HL-60 (cell line): ENCODE results near the gene HOXA7.

ENCODE experiments used
- DNase-seq, 2 experiments: peaks; one replicate each; pipeline ENCODE4 v3.0.0-alpha.2; 2010 to 2020; ENCODE audit warnings: low read depth in 1 of 2, low spot score in 1 of 2
- H3K27ac ChIP-seq: fragments of 250-450 bp; sonication (Bioruptor Pico); replicated peaks from 2 replicates; pipeline ENCODE4 v1.5.1; 2020; ENCODE audit warnings: mild to moderate bottlenecking, moderate library complexity
- H3K27me3 ChIP-seq: fragments of 250-450 bp; sonication (Bioruptor Pico); 2 replicates; pipeline ENCODE4 v1.5.1; 2021; ENCODE audit warnings: mild to moderate bottlenecking, moderate library complexity; ENCODE audit not compliant: insufficient read depth, poor library complexity, severe bottlenecking
- H3K4me3 ChIP-seq: replicated peaks from 2 replicates; pipeline ENCODE4 v1.5.1; 2011; ENCODE audit warnings: mild to moderate bottlenecking, control low read depth, low read length; ENCODE audit not compliant: insufficient read depth
- GABPA ChIP-seq: IDR thresholded peaks from 2 replicates; pipeline ENCODE4 v1.6.1; 2012; ENCODE audit warnings: low read depth
- POLR2AphosphoS5 ChIP-seq: IDR thresholded peaks from 2 replicates; pipeline ENCODE4 v1.6.1; 2012; ENCODE audit warnings: low read depth
- SPI1 ChIP-seq: IDR thresholded peaks from 2 replicates; pipeline ENCODE4 v1.6.1; 2012; ENCODE audit warnings: low read depth, mild to moderate bottlenecking, borderline replicate concordance
- TF ChIP-seq, protein P1 (sequence below): IDR thresholded peaks from one replicate; pipeline ENCODE4 v1.5.1; 2011; ENCODE audit warnings: low read length, control low read depth, inconsistent platforms; ENCODE audit not compliant: insufficient read depth
- TF ChIP-seq, protein P2 (sequence below): IDR thresholded peaks from 2 replicates; pipeline ENCODE4 v1.6.1; 2012; ENCODE audit warnings: low read depth; ENCODE audit not compliant: insufficient replicate concordance

Gene HOXA7

DNA sequence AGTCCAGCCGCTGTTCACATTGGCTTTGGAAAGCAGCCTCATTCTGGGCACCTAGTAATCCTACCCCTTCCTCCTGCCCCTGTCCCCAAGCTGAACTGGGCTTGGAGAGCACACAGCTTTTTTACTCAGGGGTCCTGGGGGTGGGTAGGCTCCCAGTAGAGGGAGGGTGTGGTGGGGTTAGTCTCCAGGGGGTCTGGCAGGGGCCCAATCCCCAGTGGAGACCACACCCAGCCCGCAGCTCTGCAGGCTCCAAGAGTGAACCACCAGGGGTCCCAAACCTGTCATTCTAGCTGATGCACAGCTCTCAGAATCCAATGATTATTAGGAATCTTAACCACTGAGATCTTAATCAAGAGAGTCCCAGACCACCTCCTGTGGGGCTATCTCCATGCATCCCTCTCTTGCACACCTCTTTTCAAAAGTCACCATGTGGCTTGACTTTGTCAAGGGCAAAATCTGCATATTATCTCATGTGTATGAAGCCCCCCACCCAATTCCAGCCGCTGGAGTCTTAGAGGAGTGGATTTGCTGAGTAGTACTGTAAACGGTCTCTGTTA lies 25.9 kb upstream of the HOXA7 start:
- DNase-seq: no peak
- Histone ChIP-seq H3K27me3 (peaks cover 55% of the 10 kb centered on the region), H3K4me3 (no peak overlapping the region), H3K27ac (no peak overlapping the region)
- TF ChIP-seq, protein P1, sequence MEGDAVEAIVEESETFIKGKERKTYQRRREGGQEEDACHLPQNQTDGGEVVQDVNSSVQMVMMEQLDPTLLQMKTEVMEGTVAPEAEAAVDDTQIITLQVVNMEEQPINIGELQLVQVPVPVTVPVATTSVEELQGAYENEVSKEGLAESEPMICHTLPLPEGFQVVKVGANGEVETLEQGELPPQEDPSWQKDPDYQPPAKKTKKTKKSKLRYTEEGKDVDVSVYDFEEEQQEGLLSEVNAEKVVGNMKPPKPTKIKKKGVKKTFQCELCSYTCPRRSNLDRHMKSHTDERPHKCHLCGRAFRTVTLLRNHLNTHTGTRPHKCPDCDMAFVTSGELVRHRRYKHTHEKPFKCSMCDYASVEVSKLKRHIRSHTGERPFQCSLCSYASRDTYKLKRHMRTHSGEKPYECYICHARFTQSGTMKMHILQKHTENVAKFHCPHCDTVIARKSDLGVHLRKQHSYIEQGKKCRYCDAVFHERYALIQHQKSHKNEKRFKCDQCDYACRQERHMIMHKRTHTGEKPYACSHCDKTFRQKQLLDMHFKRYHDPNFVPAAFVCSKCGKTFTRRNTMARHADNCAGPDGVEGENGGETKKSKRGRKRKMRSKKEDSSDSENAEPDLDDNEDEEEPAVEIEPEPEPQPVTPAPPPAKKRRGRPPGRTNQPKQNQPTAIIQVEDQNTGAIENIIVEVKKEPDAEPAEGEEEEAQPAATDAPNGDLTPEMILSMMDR: no peak
- TF ChIP-seq SPI1 (no peak), POLR2AphosphoS5 (no peak), GABPA (no peak)
- TF ChIP-seq, protein P2, sequence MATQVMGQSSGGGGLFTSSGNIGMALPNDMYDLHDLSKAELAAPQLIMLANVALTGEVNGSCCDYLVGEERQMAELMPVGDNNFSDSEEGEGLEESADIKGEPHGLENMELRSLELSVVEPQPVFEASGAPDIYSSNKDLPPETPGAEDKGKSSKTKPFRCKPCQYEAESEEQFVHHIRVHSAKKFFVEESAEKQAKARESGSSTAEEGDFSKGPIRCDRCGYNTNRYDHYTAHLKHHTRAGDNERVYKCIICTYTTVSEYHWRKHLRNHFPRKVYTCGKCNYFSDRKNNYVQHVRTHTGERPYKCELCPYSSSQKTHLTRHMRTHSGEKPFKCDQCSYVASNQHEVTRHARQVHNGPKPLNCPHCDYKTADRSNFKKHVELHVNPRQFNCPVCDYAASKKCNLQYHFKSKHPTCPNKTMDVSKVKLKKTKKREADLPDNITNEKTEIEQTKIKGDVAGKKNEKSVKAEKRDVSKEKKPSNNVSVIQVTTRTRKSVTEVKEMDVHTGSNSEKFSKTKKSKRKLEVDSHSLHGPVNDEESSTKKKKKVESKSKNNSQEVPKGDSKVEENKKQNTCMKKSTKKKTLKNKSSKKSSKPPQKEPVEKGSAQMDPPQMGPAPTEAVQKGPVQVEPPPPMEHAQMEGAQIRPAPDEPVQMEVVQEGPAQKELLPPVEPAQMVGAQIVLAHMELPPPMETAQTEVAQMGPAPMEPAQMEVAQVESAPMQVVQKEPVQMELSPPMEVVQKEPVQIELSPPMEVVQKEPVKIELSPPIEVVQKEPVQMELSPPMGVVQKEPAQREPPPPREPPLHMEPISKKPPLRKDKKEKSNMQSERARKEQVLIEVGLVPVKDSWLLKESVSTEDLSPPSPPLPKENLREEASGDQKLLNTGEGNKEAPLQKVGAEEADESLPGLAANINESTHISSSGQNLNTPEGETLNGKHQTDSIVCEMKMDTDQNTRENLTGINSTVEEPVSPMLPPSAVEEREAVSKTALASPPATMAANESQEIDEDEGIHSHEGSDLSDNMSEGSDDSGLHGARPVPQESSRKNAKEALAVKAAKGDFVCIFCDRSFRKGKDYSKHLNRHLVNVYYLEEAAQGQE: no peak

DNA sequence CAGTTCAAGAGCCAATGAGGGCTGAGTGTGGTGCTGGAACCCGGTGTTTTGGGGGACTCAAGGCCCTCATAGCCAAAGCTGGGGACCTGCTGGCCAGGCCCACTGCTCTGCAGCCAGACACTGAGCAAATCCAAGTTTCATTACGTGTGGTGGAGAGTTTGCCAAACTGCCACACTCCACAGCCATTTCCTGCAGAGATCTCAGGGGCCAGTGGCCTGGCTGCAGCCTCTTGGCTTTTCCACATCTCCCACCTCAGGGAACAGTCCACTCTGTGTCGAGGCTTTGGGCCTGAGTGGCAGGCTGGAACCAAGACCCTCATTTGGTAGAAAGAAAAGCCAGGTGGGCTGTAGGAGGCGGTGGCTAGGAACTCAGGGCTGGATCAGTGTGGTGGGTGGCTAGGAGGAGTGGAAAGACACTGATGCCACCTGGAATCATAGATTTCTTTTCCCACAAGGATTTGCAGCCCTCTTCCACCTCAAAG lies 25.4 kb upstream of the HOXA7 start:
- no peak overlapping the region for H3K4me3 ChIP-seq

DNA sequence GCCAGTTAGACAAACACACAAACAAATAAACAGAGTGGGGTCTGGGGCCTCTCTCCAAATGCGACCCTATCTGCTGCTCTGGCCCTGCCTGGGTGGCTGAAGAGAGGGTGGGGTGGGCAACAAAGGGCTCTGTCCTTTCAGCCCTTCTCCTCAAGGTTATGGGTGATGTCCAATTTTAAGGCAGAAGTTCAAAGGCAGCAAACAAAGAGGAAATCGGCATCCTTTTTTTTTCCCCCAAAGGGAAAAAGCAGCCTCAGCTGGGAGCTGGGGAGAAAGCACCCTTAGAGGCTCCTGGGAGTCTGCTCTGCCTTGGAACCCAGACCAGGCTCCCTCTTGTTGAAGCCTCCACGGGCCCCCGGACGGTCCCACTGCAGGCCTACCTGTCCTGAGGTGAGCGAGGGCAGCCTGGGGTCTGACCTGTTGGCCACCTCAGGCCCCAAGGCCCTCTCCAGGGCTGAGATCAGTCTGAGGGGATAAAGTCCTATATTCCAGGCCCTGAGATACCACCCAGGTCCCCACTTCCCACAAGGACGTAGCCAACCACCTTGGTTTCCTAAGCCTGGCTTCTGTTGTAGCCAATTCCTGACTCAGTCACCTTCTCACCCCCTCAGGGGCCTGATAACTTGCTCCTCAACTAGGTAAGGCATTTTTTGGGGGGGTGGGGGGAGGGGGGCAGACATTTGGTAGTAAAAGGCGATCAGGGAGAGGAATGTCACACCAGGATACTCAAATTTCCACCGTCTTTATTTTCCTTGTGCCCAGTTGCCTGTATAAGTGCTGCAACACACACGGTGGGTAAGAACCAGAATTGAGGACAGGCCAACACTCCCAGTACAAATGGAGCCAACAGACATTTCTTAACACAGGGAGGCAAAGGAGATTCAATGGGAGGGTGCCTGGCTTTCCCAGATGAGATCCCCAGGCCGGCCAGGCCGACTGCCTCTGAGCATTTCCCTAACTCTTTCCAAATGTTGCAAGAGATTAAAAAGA lies 24.3 kb upstream of the HOXA7 start:
- Histone ChIP-seq H3K4me3 (no peak overlapping the region), H3K27ac (no peak overlapping the region), H3K27me3 (peaks cover 42% of the 10 kb centered on the region)
- DNase-seq: no peak
- TF ChIP-seq POLR2AphosphoS5 (no peak), GABPA (no peak), SPI1 (no peak)
- TF ChIP-seq, protein P2: no peak
- TF ChIP-seq, protein P1: no peak

More for the DNA sequence above, 25.4 kb upstream of the HOXA7 start:
- DNase-seq: no peak
- Histone ChIP-seq H3K27ac (no peak overlapping the region), H3K27me3 (peaks cover 50% of the 10 kb centered on the region)
- TF ChIP-seq SPI1 (no peak), POLR2AphosphoS5 (no peak), GABPA (no peak)
- TF ChIP-seq, protein P1: no peak
- TF ChIP-seq, protein P2: no peak
